GM19099 (cell line): ENCODE results near the gene TXNDC12.

Experiments
- POLR2A ChIP-seq: IDR thresholded peaks from 3 replicates; pipeline ENCODE4 v1.6.1; 2011; ENCODE audit warnings: low read depth; ENCODE audit not compliant: insufficient read length; ENCODE audit errors: extremely low read depth

Gene TXNDC12

GRCh38 chr1:52055866-52056162 is 823 bp upstream of the TXNDC12 start:
- no peak for TF ChIP-seq POLR2A

- TF ChIP-seq POLR2A: no peak
These were observed 410 bp downstream of the TXNDC12 start for GRCh38 chr1:52054496-52055065.

DNA sequence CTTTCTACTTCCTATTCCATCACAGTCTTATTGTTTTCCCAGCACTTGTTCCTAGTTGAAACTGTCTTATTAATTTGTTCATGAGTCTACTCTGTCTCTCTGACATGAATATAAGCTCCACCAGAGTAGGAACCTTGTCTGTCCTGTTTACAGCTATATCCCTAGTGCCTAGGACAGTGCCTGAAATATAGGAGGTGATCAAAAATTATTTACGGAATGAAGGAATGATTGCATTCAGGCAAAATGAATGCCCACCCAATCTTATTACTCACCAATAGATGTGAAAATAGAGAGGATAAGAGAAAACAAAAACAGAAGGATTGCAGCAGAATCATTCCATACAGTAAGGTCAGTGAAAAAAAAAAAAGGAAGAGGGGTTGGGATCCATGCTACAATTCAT is 1.1 kb downstream of the TXNDC12 start:
- no peak for TF ChIP-seq POLR2A

DNA sequence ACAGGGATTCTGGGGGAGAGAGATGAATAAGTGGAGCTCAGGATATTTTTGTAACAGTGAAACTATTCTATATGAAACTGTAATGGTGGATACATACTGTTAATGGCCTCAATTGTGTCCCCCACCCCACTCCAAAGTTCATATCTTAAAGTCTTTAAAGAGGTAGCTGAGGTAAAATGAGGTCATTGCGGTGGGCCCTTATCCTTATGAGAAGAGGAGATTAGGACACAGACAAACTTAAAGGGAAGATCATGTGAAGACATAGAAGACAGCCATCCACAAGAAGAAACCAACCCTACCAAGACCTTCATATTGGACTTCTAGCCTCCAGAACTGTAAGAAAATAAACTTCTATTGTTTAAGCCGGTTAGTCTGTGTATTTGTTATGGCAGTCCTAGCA is 9.8 kb downstream of the TXNDC12 start:
- no peak for TF ChIP-seq POLR2A

- TF ChIP-seq POLR2A: no peak
These were observed 13.3 kb downstream of the TXNDC12 start for GRCh38 chr1:52041551-52042185.

DNA sequence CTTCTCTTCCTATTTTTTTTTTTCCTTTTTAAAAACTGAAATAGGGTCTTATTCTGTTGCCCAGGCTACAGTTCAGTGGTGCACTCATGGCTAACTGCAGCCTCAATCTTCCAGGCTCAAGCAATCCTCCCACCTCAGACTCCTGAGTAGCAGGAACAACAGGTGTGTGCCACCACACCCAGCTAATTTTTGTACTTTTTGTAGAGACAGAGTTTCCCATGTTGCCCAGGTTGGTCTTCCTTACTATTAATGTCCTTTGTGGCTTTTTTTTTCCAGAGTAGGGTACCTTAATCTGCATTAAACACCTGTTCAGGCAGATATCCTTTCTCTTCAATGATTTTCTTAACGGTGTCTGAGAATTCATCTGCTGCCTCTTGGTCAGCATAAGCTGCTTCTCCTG is 17.1 kb downstream of the TXNDC12 start:
- TF ChIP-seq POLR2A: no peak

- TF ChIP-seq POLR2A: no peak
These were observed 17.6 kb downstream of the TXNDC12 start for GRCh38 chr1:52037402-52037814.

DNA sequence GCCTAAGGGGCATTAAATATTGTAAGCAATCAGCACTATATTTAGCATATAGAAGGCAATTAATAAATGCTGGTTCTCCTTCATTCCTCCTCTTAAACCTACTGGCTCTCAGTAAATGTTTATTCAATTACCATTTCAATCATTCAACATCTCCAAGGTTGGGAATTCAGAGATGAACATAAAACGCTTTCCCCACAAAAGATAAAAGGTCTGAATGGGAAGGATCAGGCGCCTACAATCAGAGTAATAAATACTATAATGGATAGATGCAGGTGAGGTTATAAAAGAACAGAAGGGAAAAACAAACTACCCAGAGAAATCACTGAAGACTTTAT is 21.0 kb downstream of the TXNDC12 start:
- no peak for TF ChIP-seq POLR2A

DNA sequence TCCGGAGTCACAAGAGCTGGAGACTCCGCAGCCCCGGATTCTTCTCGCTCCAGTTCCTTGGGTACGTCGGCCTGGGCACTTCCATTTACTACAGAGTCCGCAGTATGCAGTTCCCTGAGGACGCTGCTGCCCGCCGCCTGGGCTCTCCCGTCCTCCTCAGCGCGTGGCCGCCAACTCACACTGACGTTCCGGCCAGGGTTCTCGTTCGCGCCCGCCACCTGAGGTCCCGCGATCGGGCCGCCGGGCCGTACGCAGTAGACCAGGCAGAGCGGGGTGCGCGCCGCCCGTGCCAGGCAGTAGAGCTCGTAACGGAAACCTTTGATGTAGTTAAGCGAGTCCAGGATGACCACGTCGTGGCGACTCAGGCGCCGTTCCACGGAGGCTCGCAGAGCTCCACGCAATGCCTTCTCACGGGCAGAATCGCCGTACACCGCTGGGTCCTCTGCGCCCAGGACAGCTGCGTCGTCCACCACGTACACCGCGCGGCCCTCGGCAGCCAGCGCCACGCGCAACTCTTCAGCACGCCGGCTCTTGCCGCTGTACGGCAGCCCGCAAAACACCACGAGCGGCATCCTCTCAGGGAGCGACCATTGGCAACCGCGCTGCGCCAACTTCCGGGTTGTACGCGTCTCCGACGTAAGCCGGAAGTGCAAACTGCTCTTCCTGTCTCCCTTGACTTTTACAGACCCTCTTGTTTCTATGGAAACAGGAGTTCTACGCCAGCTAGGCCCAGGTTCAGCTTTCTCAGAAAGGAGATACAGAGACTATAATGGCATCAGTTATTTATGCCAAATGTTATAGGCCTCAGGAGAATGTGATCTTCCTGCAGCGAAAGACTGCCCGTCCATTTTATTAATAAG is 21.6 kb downstream of the TXNDC12 start, which contains the start of gene KTI12:
KTI12 (minus strand) TSS at position 621 of the 860 bp plus-strand sequence; CDS start at position 572, 49 bp downstream.
- peak; percentile 88 for TF ChIP-seq POLR2A

DNA sequence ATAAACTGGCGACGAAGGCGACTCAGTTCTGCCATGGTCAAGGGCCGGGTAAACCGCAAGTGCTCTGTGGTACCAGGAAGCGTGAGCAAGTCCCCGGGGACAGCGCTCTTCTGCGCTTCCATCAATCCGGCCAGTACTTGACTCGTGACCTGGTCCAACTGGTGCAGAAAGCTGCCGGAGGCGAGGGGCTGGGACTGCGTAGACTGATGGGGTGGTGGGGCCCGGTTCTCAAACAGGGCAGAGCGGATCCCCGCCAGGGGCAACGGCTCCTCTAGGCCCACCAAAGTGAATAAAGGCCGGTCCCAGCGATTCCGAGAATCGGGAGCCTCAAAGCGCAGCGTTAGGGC is 22.2 kb downstream of the TXNDC12 start:
- peak; percentile 45 for TF ChIP-seq POLR2A

DNA sequence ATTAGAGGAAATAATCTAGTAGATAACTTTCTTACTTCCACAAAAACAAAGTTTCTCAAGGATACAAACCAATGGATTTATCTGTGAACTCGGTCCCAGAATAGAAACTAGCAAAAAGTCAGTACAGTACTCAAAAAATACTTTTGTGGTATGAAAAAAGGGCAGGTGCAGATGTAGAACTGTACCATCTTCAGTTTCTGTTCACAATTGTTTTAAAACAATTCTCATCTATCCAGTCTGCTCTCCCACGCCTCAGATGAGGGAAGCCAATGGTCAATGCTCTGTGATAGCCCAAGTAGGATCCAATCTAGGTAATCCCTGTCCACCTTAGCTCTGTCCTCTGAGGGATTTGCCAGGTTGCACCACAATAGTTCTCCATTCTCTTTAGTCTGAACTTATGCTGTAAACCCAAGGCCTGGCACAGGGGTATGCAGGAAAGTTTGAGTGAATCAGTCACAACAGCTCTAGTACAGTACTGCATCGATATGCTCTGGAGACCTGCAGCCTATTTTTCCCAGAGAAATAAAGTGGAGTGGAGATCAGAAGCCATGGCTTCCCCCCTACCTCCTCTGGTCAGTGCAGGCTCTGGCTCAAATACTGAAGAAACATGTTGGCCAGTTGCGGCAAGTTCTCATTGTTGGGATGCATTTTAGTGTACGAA is 22.7 kb downstream of the TXNDC12 start:
- no peak for TF ChIP-seq POLR2A

GRCh38 chr1:52028328-52028727 is 26.7 kb downstream of the TXNDC12 start:
- TF ChIP-seq POLR2A: no peak

- no peak for TF ChIP-seq POLR2A
These were observed 28.7 kb downstream of the TXNDC12 start for GRCh38 chr1:52026278-52026677.

GRCh38 chr1:52022133-52022532 is 32.9 kb downstream of the TXNDC12 start:
- TF ChIP-seq POLR2A: no peak

- TF ChIP-seq POLR2A: no peak
These were observed 46.8 kb downstream of the TXNDC12 start for GRCh38 chr1:52008071-52008809.

GRCh38 chr1:52007215-52008002 is 47.6 kb downstream of the TXNDC12 start:
- TF ChIP-seq POLR2A: no peak
